Smooth muscle cell of the brain vasculature (primary cell): Measurements from ENCODE around the gene PCBP3.
A peak's percentile ranks its signal among the peaks of the same experiment; 100 is the strongest.
"Not testable (repeated sequence)": the region's sequence is repeated elsewhere in the genome, so short reads cannot be mapped to it uniquely, and the experiment has no call there.

Experiments used
- DNase-seq: peaks from one replicate; pipeline ENCODE4 v3.0.0-alpha.2; 2012; ENCODE audit warnings: low read depth, low spot score

The PCBP3 gene

DNA sequence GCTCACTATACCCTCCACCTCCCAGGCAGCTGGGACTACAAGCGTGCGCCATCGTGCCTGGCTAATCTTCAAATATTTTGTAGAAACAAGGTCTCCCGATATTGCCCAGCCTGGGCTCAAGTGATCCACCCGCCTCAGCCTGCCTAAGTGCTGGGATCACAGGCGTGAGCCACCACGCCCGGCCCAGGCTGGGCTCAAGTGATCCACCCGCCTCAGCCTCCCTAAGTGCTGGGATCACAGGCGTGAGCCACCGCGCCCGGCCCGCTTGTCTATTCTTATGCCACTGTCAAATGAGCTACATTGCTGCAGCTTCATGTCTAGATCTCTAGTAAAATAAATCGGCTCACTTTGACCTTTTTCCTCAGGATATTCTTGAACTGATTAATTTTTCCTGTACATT is 230.3 kb downstream of the PCBP3 start:
- no peak for DNase-seq

DNA sequence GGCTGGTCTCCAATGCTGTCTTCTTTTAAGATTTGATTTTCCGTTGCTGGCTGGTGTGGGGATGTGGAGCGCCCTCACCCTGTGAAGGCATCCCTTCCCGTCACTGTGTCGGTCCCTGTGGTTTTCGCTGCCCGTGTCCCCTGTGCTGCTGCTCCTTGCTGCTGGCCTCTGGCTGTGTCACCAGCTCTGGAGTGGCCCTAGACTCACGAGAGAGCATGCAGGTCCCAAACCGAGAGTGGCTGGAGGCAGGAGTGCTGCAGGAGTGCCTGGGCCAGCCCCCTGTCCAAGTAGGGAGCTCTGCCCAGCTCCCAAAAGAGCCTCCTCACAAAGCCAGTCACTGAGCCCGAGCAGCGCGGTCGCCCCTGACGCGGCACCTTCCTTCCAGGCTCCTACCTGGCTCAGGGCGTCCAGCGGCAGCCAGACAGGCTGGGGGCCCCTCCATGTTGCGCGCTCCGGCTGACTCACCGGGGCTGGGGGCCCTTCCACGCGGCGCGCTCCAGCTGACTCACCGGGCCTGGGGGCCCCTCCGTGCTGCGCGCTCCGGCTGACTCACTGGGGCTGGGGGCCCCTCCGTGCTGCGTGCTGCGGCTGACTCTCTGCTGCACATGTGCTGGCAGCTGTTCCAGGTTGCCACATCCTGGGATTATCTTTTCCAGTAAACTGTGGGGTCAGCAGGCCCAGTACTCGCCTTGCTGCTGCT is 231.3 kb downstream of the PCBP3 start:
- DNase-seq: peak; percentile 95

DNA sequence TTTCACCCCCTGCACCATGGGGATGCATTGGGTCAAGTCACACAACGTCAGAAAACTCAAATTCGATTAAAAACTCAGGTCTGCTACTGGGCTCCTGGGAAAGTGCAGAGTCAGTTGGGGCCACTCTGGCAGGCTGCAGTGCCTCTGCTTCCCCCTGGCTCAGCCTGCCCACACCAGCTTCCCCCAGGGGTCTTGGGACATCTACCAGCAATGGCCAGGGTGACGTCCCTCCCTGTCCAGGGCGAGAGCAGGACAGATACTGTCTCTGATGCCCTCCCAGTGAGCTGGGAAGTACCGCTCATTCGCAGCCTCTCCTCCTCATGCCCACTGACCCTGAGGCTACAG is 231.9 kb downstream of the PCBP3 start:
- DNase-seq: no peak

DNA sequence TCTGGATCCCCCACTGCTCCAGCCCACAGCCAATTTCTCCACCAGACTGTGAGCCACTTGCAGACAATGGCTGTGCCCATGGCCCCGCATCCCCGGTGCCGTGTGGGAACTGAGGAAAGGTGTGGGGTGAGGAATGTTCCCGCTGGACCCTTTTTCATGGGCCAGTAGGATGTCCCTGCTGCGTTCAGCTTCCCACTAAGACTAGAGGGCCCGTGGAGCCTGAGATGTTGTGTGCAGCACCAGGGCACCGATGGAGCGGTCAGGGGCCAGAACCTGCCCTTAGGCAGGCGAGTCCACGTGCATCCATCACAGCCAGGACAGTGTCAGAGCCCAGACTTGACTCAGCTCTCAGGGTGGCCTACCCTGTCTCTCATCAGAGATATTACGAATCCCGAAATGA is 232.4 kb downstream of the PCBP3 start:
- no peak for DNase-seq

GRCh38 chr21:45876381-45877170 is 233.1 kb downstream of the PCBP3 start:
- no peak for DNase-seq

DNA sequence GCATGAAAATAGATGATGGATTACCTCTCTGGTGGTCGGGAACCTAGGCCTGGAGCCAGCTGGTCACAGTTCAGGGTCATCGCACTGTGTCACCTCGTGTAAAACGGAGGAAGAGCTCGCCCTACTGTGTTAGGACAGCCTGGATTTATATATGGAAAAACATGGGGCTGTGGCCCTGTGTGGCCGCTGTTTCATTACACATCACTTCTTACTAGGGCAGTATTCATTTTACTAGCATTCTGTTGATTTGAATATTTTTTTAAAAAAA is 233.6 kb downstream of the PCBP3 start:
- DNase-seq: no peak

- DNase-seq: no peak
Observed at GRCh38 chr21:45877821-45878469, 234.4 kb downstream of the PCBP3 start.

- DNase-seq: peak; percentile 58
Observed at GRCh38 chr21:45880097-45881068, 236.9 kb downstream of the PCBP3 start.

- no peak for DNase-seq
Observed at GRCh38 chr21:45882645-45883044, 239.1 kb downstream of the PCBP3 start.

GRCh38 chr21:45883090-45883489 is 239.6 kb downstream of the PCBP3 start:
- no peak for DNase-seq

GRCh38 chr21:45885597-45885929 is 242.0 kb downstream of the PCBP3 start:
- no peak for DNase-seq

- DNase-seq: not testable (repeated sequence)
Observed at GRCh38 chr21:45885930-45886601, 242.5 kb downstream of the PCBP3 start.

DNA sequence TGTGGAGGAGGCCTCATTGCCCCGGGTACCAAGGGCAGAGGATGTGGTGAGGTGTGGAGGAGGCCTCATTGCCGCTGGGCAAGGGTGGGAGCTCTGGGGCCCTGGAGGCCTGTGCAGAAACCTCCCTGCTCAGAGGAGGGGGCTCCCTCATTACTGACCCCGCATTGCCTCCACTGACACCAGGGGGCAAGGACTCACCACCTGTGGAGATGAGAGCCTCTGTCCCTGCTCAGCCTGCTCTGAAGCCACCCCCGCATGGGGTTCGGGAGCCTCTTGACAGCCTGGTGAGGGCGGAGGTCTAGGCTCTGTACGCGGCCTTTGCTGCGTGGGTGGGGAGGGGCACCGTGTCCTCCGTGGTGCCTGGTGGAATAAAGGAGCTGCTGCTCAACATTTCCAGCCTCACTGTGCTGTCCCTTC is 243.1 kb downstream of the PCBP3 start:
- DNase-seq: no peak

- DNase-seq: no peak
Observed at GRCh38 chr21:45887120-45887611, 243.6 kb downstream of the PCBP3 start.

- no peak for DNase-seq
Observed at GRCh38 chr21:45887788-45888187, 244.3 kb downstream of the PCBP3 start.

DNA sequence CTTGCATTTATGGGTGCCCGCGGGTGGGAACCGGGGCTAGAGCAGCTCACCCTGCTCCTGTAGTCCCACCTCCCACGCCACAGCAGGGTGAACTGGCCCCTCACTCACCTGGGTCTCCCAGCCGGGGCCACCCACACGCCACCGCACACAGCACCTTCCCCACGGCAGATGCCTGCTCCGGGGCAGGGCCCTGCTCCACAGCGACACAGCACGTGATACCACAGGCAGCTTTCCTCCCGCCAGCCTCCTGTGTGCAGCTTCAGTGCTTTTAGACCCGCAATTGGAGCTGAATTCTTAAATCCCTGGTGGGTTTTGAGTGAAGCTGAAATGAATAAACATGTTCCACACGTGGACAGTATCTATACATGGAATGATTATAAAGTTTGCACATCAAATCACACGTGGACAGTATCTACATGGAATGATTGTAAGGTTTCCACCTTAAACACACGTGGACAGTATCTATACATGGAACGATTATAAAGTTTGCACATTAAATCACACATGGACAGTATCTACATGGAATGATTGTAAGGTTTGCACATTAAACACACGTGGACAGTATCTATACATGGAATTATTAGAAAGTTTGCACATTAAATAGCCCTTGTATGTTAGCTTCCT is 245.0 kb downstream of the PCBP3 start:
- no peak for DNase-seq

DNA sequence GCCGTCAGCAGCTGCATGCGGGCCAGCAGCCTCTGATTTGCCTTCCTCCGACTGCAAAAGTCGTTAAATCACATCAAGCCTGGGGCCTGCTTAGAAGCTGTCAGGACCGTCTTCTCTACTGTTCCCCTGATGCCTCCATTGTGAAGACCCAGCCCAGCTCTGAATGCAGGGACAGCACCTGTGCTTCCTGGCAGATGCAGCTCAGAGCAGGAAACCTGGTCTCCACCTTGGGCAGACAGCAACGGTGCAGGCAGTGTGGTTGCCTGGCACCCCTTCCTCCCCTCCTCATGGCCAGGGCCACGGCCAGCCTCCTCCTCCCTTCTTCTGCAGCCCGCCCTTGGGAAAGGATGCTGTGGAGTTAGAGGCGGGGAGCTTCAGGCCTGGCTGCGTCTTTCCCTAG is 245.7 kb downstream of the PCBP3 start:
- DNase-seq: no peak

DNA sequence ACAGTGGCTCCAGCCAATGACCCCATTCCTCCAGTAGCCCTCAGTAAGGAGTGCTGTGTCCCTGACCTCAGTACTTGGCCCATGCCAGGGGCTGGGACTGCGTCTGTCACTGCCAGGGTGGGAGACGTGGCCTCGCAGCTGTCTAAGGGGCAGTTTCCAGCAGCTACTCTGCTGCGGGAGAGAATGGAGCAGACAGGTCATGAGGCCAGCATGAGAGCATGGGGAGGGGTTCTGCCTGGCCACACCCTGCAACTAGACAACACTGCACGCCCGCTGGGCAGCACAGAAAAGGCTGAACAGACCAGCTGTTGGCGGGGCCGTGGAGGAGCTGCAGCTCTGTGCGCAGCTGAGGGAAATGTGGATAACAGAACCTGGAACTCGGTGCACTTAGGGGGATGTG is 246.4 kb downstream of the PCBP3 start:
- no peak for DNase-seq

DNA sequence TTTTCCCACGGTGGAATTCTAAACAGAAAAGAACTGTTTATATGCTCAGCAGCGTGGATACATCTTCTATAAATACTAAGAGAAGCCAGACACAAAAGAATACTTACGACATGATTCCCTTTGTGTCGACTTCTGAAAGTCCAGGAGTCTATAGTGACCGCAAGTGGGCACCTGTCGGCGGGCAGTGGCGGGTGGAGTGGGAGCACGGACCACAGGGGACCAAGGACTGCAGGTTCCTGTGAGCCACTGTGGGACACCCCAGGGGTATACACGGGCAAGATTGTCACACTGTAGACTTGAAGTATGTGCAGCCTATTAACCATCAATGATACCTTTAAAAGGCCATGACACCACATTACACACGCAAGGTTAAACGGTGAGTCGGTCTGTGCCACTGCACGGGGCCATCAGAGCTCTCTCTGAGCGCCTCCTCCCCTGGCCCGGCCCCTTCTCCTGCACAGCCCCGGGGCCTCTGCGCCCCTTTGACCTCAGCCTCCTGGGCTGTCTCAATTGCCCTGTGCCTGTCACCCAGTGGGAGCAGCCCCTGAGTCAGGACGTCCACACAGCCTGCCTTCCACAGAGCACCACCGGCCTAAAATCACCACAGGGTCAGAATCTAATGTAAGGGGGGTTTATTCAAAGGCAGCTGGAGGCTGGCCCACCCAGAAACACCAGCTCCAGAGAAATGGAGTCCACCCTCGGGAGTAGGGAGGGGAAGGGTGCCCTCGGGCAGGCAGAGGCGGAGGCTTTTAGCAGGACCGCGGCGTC is 248.0 kb downstream of the PCBP3 start:
- DNase-seq: no peak
